Ishikawa (cell line): ENCODE data around the gene PRR20A.
"Not testable (repeated sequence)": the region's sequence is repeated elsewhere in the genome, so short reads cannot be mapped to it uniquely, and the experiment has no call there.

Experiments
- CEBPB ChIP-seq: IDR thresholded peaks from 2 replicates; pipeline ENCODE4 v1.6.1; 2012
- CREB1 ChIP-seq: IDR thresholded peaks from 2 replicates; pipeline ENCODE4 v1.6.1; 2012; ENCODE audit warnings: low read depth
- EGR1 ChIP-seq: IDR thresholded peaks from 2 replicates; pipeline ENCODE4 v1.6.1; 2012
- EP300 ChIP-seq: IDR thresholded peaks from 2 replicates; pipeline ENCODE4 v1.6.1; 2012; ENCODE audit warnings: borderline replicate concordance
- FOXM1 ChIP-seq: IDR thresholded peaks from 2 replicates; pipeline ENCODE4 v1.6.1; 2012; ENCODE audit warnings: low read depth, borderline replicate concordance
- TAF1 ChIP-seq: IDR thresholded peaks from 2 replicates; pipeline ENCODE4 v1.6.1; 2012; ENCODE audit warnings: low read depth, mild to moderate bottlenecking
- TCF12 ChIP-seq: IDR thresholded peaks from 2 replicates; pipeline ENCODE4 v1.6.1; 2012; ENCODE audit warnings: low read depth
- TEAD4 ChIP-seq: IDR thresholded peaks from 2 replicates; pipeline ENCODE4 v1.6.1; 2012
- YY1 ChIP-seq: IDR thresholded peaks from 2 replicates; pipeline ENCODE4 v1.6.1; 2012; ENCODE audit warnings: low read depth
- ZBTB7A ChIP-seq: IDR thresholded peaks from 2 replicates; pipeline ENCODE4 v1.6.1; 2012; ENCODE audit warnings: low read depth
- TF ChIP-seq, protein P1 (sequence below): IDR thresholded peaks from 2 replicates; pipeline ENCODE4 v1.6.1; 2012
- TF ChIP-seq, protein P2 (sequence below): IDR thresholded peaks from 2 replicates; pipeline ENCODE4 v1.6.1; 2012
- TF ChIP-seq, protein P3 (sequence below): IDR thresholded peaks from 2 replicates; pipeline ENCODE4 v1.6.1; 2012; ENCODE audit warnings: low read depth, mild to moderate bottlenecking

PRR20A gene

DNA sequence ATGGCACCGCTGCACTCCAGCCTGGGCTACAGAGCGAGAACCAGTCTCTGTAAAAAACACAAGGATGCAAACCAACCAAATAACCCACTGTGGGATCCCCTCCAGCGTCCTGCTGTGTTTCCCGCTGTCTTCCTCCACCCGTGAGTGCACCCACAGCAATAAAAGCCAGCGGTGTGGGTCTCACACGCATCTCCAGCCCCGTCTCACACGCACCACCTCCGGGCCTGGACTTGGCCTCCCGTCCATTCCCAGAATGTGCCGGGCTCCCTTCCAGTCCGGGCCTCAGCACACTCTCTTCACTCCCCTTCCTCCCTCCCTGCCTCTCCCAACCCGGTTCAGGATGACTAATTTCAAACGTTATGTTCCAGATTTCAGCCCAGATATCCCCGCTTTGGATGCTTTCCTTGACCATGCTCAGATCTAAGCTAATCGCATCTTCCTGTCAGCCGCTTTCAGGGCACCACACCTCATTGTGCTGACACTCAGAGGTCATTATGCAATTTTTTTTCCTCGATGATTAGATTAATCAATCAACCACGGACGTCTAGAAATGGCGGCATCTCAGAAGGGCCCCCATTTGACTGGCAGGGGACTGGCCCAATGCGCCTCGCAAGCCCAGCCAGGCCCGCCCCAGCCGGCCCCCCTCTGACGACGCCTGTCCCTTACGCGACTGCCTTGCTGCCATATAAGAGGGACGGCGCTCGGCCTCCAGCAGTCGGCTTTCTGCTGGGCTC lies at the start of gene PRR20A:
PRR20A (plus strand) TSS at position 684 of the 734 bp plus-strand sequence. CDS start 387 bp downstream, outside the sequence.
- TF ChIP-seq CREB1: not testable (repeated sequence)
- TF ChIP-seq, protein P1, sequence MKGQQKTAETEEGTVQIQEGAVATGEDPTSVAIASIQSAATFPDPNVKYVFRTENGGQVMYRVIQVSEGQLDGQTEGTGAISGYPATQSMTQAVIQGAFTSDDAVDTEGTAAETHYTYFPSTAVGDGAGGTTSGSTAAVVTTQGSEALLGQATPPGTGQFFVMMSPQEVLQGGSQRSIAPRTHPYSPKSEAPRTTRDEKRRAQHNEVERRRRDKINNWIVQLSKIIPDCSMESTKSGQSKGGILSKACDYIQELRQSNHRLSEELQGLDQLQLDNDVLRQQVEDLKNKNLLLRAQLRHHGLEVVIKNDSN: not testable (repeated sequence)
- TF ChIP-seq, protein P2, sequence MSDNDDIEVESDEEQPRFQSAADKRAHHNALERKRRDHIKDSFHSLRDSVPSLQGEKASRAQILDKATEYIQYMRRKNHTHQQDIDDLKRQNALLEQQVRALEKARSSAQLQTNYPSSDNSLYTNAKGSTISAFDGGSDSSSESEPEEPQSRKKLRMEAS: not testable (repeated sequence)

DNA sequence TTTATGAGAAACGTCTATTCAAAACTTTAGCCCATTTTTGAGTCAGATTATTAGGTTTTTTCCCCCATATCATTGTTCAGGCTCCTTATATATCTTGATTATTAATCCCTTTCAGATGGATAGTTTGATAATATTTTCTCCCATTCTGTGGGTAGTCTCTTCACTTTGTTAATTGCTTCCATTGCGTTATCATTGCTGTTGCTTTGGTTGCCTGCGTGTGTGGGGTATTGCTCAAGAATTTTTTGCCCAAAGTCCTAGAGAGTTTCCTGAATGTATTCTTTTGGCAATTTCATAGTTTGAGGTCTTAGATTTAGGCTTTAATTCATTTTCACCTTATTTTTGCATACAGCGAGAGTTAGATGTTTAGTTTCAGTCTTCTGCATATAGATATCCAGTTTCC lies 25.8 kb upstream of the PRR20A start:
- TF ChIP-seq EP300: no peak
- TF ChIP-seq, protein P2: no peak
- TF ChIP-seq TAF1: no peak
- TF ChIP-seq CREB1: no peak

DNA sequence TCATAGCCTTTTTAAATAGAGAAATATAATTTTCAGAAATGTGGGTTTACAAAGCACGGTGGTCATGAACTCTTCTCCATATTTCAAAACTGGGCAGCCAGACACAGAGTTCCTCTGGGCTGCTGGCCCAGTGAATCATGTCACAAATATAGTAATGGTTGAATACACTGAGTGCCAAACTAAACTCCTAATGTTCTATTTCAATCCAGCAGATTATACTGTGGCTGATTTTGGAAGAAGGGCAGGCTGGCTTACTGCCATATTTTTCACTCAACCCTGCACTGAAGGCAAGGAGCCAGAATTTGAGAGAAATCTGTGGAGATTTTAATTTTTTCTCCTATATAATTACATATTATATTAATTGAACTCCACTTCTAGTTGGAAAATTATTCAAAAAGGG lies 17.0 kb upstream of the PRR20A start:
- TF ChIP-seq TCF12: no peak
- no peak for TF ChIP-seq EGR1
- TF ChIP-seq ZBTB7A: no peak
- TF ChIP-seq, protein P1: no peak
- no peak for TF ChIP-seq CEBPB
- TF ChIP-seq CREB1: no peak

- TF ChIP-seq ZBTB7A (no peak), EP300 (no peak), CREB1 (no peak), TEAD4 (no peak), FOXM1 (no peak)
- TF ChIP-seq, protein P3, sequence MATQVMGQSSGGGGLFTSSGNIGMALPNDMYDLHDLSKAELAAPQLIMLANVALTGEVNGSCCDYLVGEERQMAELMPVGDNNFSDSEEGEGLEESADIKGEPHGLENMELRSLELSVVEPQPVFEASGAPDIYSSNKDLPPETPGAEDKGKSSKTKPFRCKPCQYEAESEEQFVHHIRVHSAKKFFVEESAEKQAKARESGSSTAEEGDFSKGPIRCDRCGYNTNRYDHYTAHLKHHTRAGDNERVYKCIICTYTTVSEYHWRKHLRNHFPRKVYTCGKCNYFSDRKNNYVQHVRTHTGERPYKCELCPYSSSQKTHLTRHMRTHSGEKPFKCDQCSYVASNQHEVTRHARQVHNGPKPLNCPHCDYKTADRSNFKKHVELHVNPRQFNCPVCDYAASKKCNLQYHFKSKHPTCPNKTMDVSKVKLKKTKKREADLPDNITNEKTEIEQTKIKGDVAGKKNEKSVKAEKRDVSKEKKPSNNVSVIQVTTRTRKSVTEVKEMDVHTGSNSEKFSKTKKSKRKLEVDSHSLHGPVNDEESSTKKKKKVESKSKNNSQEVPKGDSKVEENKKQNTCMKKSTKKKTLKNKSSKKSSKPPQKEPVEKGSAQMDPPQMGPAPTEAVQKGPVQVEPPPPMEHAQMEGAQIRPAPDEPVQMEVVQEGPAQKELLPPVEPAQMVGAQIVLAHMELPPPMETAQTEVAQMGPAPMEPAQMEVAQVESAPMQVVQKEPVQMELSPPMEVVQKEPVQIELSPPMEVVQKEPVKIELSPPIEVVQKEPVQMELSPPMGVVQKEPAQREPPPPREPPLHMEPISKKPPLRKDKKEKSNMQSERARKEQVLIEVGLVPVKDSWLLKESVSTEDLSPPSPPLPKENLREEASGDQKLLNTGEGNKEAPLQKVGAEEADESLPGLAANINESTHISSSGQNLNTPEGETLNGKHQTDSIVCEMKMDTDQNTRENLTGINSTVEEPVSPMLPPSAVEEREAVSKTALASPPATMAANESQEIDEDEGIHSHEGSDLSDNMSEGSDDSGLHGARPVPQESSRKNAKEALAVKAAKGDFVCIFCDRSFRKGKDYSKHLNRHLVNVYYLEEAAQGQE: no peak
- TF ChIP-seq, protein P1: no peak
Observed at GRCh38 chr13:57128909-57129308, 11.8 kb upstream of the PRR20A start.

GRCh38 chr13:57136093-57136492 lies 4.6 kb upstream of the PRR20A start:
- TF ChIP-seq, protein P1: no peak
- TF ChIP-seq TEAD4: no peak
- TF ChIP-seq TCF12: no peak
- TF ChIP-seq, protein P2: no peak

DNA sequence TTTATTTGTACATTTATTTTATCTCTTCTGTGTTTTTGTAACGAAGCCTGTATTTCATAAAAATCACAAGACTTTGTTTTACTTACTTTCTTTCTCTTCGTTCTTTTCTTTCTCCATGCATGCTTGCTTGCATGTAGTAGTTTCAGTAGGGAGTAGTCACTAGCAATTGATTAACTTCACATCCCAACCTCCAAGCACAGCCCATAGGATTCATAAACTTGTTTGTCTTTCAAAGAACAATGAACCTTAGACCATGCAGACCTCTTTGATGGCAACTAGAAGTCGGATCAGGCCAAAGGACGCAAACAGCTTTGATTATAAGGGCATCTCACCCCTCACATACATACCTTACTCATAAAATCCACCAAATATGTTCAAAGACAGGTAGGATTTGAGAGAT lies 3.1 kb upstream of the PRR20A start:
- TF ChIP-seq YY1: no peak
- no peak for TF ChIP-seq TCF12
- TF ChIP-seq ZBTB7A: no peak
- TF ChIP-seq CEBPB: no peak
- no peak for TF ChIP-seq TEAD4
- TF ChIP-seq CREB1: no peak

- TF ChIP-seq, protein P1: no peak
- TF ChIP-seq CREB1: no peak
- TF ChIP-seq CEBPB: no peak
- TF ChIP-seq YY1: no peak
Observed at GRCh38 chr13:57138988-57139387, 1.7 kb upstream of the PRR20A start.

GRCh38 chr13:57147188-57147587 lies 6.5 kb downstream of the PRR20A start, which contains the start of gene PRR20B:
PRR20B (plus strand) TSS chr13:57147488; CDS start chr13:57147875, 387 bp downstream.
- TF ChIP-seq, protein P1: not testable (repeated sequence)
- not testable (repeated sequence) for TF ChIP-seq YY1, TAF1
